IMR-90 (cell line): ENCODE measurements around the gene PHF3. TPM values are rescaled to one million over a fixed set of nuclear protein-coding genes. Genes with fewer than 3 reads are reported as not detected.

Source experiments
- ATAC-seq: fragments of 200-7000 bp; cut with Tn5 transposase; 2 replicates; pipeline ENCODE4 v1.9.1; 2020; ENCODE audit warnings: low read depth, mild to moderate bottlenecking, moderate library complexity
- BruUV-seq: library from RNA; stranded (reverse); fragments of 400-500 nt; replicated peaks from 2 replicates; lab custom pipeline; 2021; lab: Mats Ljungman, UMichigan
- CTCF ChIA-PET: fragments of 300-600 bp; formaldehyde crosslinking; extraction: SDS; loops from one replicate; lab custom pipeline; 2021; ENCODE audit warnings: antibody characterized with exemption; lab: Yijun Ruan, JAX
- POLR2A ChIA-PET: fragments of 300-600 bp; sonication (Branson Sonifier 250); formaldehyde crosslinking; loops from one replicate; lab custom pipeline; 2022; ENCODE audit warnings: antibody characterized with exemption; ENCODE audit not compliant: unreplicated experiment; lab: Charles Lee
- DNase-seq: peaks from one replicate; pipeline ENCODE4 v3.0.0; 2013
- H2AFZ ChIP-seq: replicated peaks from 2 replicates; pipeline ENCODE3; 2013; ENCODE audit warnings: low read length, mild to moderate bottlenecking; ENCODE audit not compliant: poor library complexity
- H2AK5ac ChIP-seq: 2 replicates; pipeline ENCODE4 v1.6.1; 2013; ENCODE audit warnings: low read depth, low read length, inconsistent platforms
- H2AK9ac ChIP-seq: replicated peaks from 2 replicates; pipeline ENCODE3; 2013; ENCODE audit warnings: mild to moderate bottlenecking, low read depth, low read length, moderate library complexity; ENCODE audit not compliant: poor library complexity
- H2BK120ac ChIP-seq: 2 replicates; pipeline ENCODE4 v1.6.1; 2013; ENCODE audit warnings: low read depth, low read length, inconsistent platforms
- H2BK15ac ChIP-seq: 3 replicates; pipeline ENCODE4 v1.6.1; 2013; ENCODE audit warnings: low read depth, low read length, inconsistent platforms
- H2BK20ac ChIP-seq: 2 replicates; pipeline ENCODE4 v1.6.1; 2013; ENCODE audit warnings: low read depth, mild to moderate bottlenecking, inconsistent platforms, low read length, moderate library complexity
- H2BK5ac ChIP-seq: 2 replicates; pipeline ENCODE4 v1.6.1; 2013; ENCODE audit warnings: mild to moderate bottlenecking, low read depth, low read length, inconsistent platforms; ENCODE audit not compliant: poor library complexity, severe bottlenecking
- H3K14ac ChIP-seq: replicated peaks from 2 replicates; pipeline ENCODE4 v1.6.1; 2013; ENCODE audit warnings: low read depth, low read length, inconsistent platforms
- H3K18ac ChIP-seq: 2 replicates; pipeline ENCODE4 v1.6.1; 2013; ENCODE audit warnings: low read depth, low read length, control low read depth
- H3K23ac ChIP-seq: 2 replicates; pipeline ENCODE4 v1.6.1; 2013; ENCODE audit warnings: low read depth, low read length, inconsistent platforms
- H3K27ac ChIP-seq: 2 replicates; pipeline ENCODE4 v1.5.1; 2013; ENCODE audit warnings: mild to moderate bottlenecking, control low read depth, low read length; ENCODE audit not compliant: insufficient read depth
- H3K27me3 ChIP-seq: 2 replicates; pipeline ENCODE4 v1.6.1; 2013; ENCODE audit warnings: low read length; ENCODE audit not compliant: control insufficient read depth, insufficient read depth
- H3K36me3 ChIP-seq: 2 replicates; pipeline ENCODE4 v1.6.1; 2013; ENCODE audit warnings: low read length, mixed read lengths; ENCODE audit not compliant: control insufficient read depth, insufficient read depth
- H3K4ac ChIP-seq: 2 replicates; pipeline ENCODE4 v1.6.1; 2013; ENCODE audit warnings: low read depth, low read length, inconsistent platforms
- H3K4me1 ChIP-seq: 2 replicates; pipeline ENCODE4 v1.6.1; 2013; ENCODE audit warnings: low read length, mixed read lengths; ENCODE audit not compliant: control insufficient read depth, insufficient read depth
- H3K4me2 ChIP-seq: 2 replicates; pipeline ENCODE4 v1.6.1; 2013; ENCODE audit warnings: low read depth, mild to moderate bottlenecking, control low read depth, low read length, moderate library complexity
- H3K4me3 ChIP-seq: 2 replicates; pipeline ENCODE4 v1.5.1; 2013; ENCODE audit warnings: low read depth, mild to moderate bottlenecking, control low read depth, low read length, moderate library complexity; ENCODE audit not compliant: insufficient read depth
- H3K56ac ChIP-seq: 2 replicates; pipeline ENCODE4 v1.6.1; 2013; ENCODE audit warnings: low read length, inconsistent platforms; ENCODE audit not compliant: insufficient read depth; ENCODE audit errors: extremely low read depth
- H3K79me1 ChIP-seq, 2 experiments: 2 replicates each; pipeline ENCODE4 v1.6.1; 2013; ENCODE audit warnings: low read length in 2 of 2, inconsistent platforms in 1 of 2, low read depth in 1 of 2
- H3K9ac ChIP-seq: 2 replicates; pipeline ENCODE4 v1.6.1; 2013; ENCODE audit warnings: low read depth, low read length, control low read depth
- H3K9me1 ChIP-seq: 2 replicates; pipeline ENCODE4 v1.6.1; 2013; ENCODE audit warnings: low read length, inconsistent platforms; ENCODE audit not compliant: insufficient read depth
- H3K9me3 ChIP-seq: 2 replicates; pipeline ENCODE4 v1.6.1; 2013; ENCODE audit warnings: low read length; ENCODE audit not compliant: control insufficient read depth, insufficient read depth
- H4K20me1 ChIP-seq: 2 replicates; pipeline ENCODE4 v1.6.1; 2013; ENCODE audit warnings: low read length, inconsistent platforms; ENCODE audit not compliant: insufficient read depth
- H4K5ac ChIP-seq: 2 replicates; pipeline ENCODE4 v1.6.1; 2013; ENCODE audit warnings: mild to moderate bottlenecking, low read depth, low read length, control low read depth
- H4K8ac ChIP-seq, 2 experiments: 2 replicates each; pipeline ENCODE4 v1.6.1; 2013; ENCODE audit warnings: low read depth in 2 of 2, low read length in 2 of 2, control low read depth in 1 of 2, inconsistent platforms in 1 of 2
- H4K91ac ChIP-seq: 2 replicates; pipeline ENCODE4 v1.6.1; 2013; ENCODE audit warnings: low read depth, low read length, inconsistent platforms; ENCODE audit not compliant: insufficient read depth
- BHLHE40 ChIP-seq: fragments of 150-350 bp; IDR thresholded peaks from 2 replicates; pipeline ENCODE4 v1.6.1; 2016; ENCODE audit warnings: mild to moderate bottlenecking, low read depth, low read length
- CEBPB ChIP-seq: IDR thresholded peaks from 2 replicates; pipeline ENCODE4 v1.6.1; 2012; ENCODE audit warnings: low read depth, low read length, improper control_type of control experiment
- CHD1 ChIP-seq: IDR thresholded peaks from 2 replicates; pipeline ENCODE4 v1.6.1; 2012; ENCODE audit warnings: low read depth, low read length, improper control_type of control experiment
- ELK1 ChIP-seq: fragments of 150-350 bp; IDR thresholded peaks from 2 replicates; pipeline ENCODE4 v1.6.1; 2016; ENCODE audit warnings: low read depth, mild to moderate bottlenecking, low read length, moderate library complexity, borderline replicate concordance
- FOS ChIP-seq: fragments of 150-350 bp; IDR thresholded peaks from 2 replicates; pipeline ENCODE4 v1.6.1; 2016; ENCODE audit warnings: low read depth, low read length
- MAFK ChIP-seq: IDR thresholded peaks from 2 replicates; pipeline ENCODE4 v1.6.1; 2012; ENCODE audit warnings: low read depth, low read length, improper control_type of control experiment
- MAZ ChIP-seq: IDR thresholded peaks from 2 replicates; pipeline ENCODE4 v1.6.1; 2012; ENCODE audit warnings: low read depth, mild to moderate bottlenecking, low read length, improper control_type of control experiment, moderate library complexity, borderline replicate concordance
- MXI1 ChIP-seq: IDR thresholded peaks from 2 replicates; pipeline ENCODE4 v1.6.1; 2012; ENCODE audit warnings: low read depth, mild to moderate bottlenecking, low read length, moderate library complexity, borderline replicate concordance
- NFE2L2 ChIP-seq: fragments of 150-350 bp; IDR thresholded peaks from 2 replicates; pipeline ENCODE4 v1.6.1; 2016; ENCODE audit warnings: low read depth, mild to moderate bottlenecking, low read length
- POLR2A ChIP-seq: IDR thresholded peaks from 2 replicates; pipeline ENCODE4 v1.6.1; 2012; ENCODE audit warnings: mild to moderate bottlenecking, low read depth, low read length
- RAD21 ChIP-seq: IDR thresholded peaks from 2 replicates; pipeline ENCODE4 v1.6.1; 2012; ENCODE audit warnings: low read length, improper control_type of control experiment
- RCOR1 ChIP-seq: IDR thresholded peaks from 2 replicates; pipeline ENCODE4 v1.6.1; 2012; ENCODE audit warnings: mild to moderate bottlenecking, low read length, improper control_type of control experiment; ENCODE audit not compliant: insufficient replicate concordance
- RFX5 ChIP-seq: IDR thresholded peaks from 2 replicates; pipeline ENCODE4 v1.8.0; 2012; ENCODE audit warnings: low read depth, mild to moderate bottlenecking, low read length, moderate library complexity
- SMC3 ChIP-seq: fragments of 150-350 bp; IDR thresholded peaks from 2 replicates; pipeline ENCODE4 v1.6.1; 2016; ENCODE audit warnings: low read depth, mild to moderate bottlenecking, antibody characterized with exemption, low read length, moderate library complexity
- WGBS, 2 experiments: methylation state at CpG; one replicate each; pipeline versions ENCODE4 v1.1.5 to v1.1.7; 2013; ENCODE audit warnings: missing lambda C conversion rate in 2 of 2; ENCODE audit not compliant: insufficient read length in 1 of 2; ENCODE audit errors: extremely low coverage in 2 of 2; 5-methylcytosine and 5-hydroxymethylcytosine counted together
- dilution Hi-C: fragments of 300-500 bp; cut with HindIII; formaldehyde crosslinking; loops from one replicate; pipeline ENCODE4 v1.14.3; 2018; ENCODE audit warnings: low sequenced_read_pairs; ENCODE audit not compliant: unreplicated experiment
- in situ Hi-C: fragments of 300-500 bp; cut with MboI; formaldehyde crosslinking; loops from 3 replicates; pipeline ENCODE4 v1.14.3; 2019; ENCODE audit warnings: low sequenced_read_pairs, inconsistent platforms, mixed read lengths
- intact Hi-C: fragments of 100-400 bp; cut with micrococcal nuclease; formaldehyde crosslinking; loops from 2 replicates; pipeline ENCODE4 v1.10.0; 2022
- polyA plus RNA-seq, 3 experiments: library from polyadenylated mRNA; depleted of rRNA; stranded (reverse); fragments of >200 nt; gene quantifications; 2 replicates each; pipeline ENCODE4 v1.2.3, GENCODE V29; 2012; ENCODE audit warnings: low replicate concordance in 1 of 3
- total RNA-seq: library from RNA; depleted of rRNA; stranded (reverse); fragments of >200 nt; gene quantifications from 2 replicates; pipeline ENCODE4 v1.2.3, GENCODE V29; 2012
- TF ChIP-seq, protein P1 (sequence below): fragments of 150-350 bp; IDR thresholded peaks from 2 replicates; pipeline ENCODE4 v1.6.1; 2017; ENCODE audit warnings: mild to moderate bottlenecking, antibody characterized with exemption, low read length, low read depth
- TF ChIP-seq, protein P2 (sequence below): conservative IDR thresholded peaks from 2 replicates; pipeline ENCODE4 v1.5.1; 2012; ENCODE audit warnings: mild to moderate bottlenecking, low read depth, low read length, improper control_type of control experiment

Gene PHF3
- total and polyA plus RNA-seq, 2 of the 4 experiments (the other 2 are of a cell fraction) = 5.6 to 27.8 TPM

DNA sequence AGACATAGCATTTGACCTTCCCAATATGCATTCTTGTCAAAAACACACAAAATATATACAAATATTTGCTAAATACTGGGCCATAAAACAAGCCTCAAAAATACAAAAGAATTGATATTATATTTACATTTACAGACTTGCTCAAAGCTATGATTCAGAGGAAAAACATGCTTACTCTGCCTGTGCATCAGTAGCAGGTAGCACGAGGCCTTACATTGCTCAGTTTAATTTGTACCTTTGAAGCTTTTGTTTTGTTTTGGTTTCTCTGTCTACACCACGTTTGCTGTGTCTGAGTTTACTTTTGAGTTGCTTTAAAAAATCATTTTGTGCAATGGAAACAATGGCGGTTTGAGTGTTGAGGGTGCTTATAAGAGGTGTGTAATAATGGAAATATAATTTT is 99.3 kb downstream of the PHF3 start:
- Histone ChIP-seq H2BK15ac (no peak overlapping the region), H3K27ac (no peak overlapping the region), H3K9me3 (no peaks in the 10 kb centered on the region), H2BK20ac (no peak overlapping the region), H3K4me1 (peaks cover 2% of the 10 kb centered on the region; the same call in 1 of the 2 replicates), H3K4ac (no peak overlapping the region), H2BK5ac (no peak overlapping the region), H2AK5ac (no peak overlapping the region), H2BK120ac (no peak overlapping the region), H3K4me3 (no peak overlapping the region), H3K18ac (no peak overlapping the region), H3K14ac (no peak overlapping the region), H3K4me2 (no peak overlapping the region), H4K8ac (no peak overlapping the region), H4K20me1 (no peaks in the 10 kb centered on the region), H3K27me3 (no peaks in the 10 kb centered on the region), H3K23ac (no peak overlapping the region), H4K91ac (no peak overlapping the region), H3K9ac (no peak overlapping the region), H3K9me1 (0 out of 2 replicates have a peak, but pooled peaks cover 4% of the 10 kb centered on the region), H2AFZ (no peak overlapping the region), H3K79me1 (no peaks in the 10 kb centered on the region), H2AK9ac (no peak overlapping the region), H3K56ac (no peak overlapping the region), H3K36me3 (no peaks in the 10 kb centered on the region), H4K5ac (no peak overlapping the region)
- TF ChIP-seq ELK1 (no peak), MXI1 (no peak), RAD21 (no peak), MAFK (no peak), NFE2L2 (no peak), POLR2A (no peak), CEBPB (no peak), RCOR1 (no peak), BHLHE40 (no peak), MAZ (no peak), SMC3 (no peak), RFX5 (no peak), FOS (no peak), CHD1 (no peak)
- TF ChIP-seq, protein P1, sequence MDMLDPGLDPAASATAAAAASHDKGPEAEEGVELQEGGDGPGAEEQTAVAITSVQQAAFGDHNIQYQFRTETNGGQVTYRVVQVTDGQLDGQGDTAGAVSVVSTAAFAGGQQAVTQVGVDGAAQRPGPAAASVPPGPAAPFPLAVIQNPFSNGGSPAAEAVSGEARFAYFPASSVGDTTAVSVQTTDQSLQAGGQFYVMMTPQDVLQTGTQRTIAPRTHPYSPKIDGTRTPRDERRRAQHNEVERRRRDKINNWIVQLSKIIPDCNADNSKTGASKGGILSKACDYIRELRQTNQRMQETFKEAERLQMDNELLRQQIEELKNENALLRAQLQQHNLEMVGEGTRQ = no peak
- TF ChIP-seq, protein P2, sequence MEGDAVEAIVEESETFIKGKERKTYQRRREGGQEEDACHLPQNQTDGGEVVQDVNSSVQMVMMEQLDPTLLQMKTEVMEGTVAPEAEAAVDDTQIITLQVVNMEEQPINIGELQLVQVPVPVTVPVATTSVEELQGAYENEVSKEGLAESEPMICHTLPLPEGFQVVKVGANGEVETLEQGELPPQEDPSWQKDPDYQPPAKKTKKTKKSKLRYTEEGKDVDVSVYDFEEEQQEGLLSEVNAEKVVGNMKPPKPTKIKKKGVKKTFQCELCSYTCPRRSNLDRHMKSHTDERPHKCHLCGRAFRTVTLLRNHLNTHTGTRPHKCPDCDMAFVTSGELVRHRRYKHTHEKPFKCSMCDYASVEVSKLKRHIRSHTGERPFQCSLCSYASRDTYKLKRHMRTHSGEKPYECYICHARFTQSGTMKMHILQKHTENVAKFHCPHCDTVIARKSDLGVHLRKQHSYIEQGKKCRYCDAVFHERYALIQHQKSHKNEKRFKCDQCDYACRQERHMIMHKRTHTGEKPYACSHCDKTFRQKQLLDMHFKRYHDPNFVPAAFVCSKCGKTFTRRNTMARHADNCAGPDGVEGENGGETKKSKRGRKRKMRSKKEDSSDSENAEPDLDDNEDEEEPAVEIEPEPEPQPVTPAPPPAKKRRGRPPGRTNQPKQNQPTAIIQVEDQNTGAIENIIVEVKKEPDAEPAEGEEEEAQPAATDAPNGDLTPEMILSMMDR = no peak
- no CpG with 5 or more reads among the region's 3 CpGs for WGBS, 2 experiments
- ChIA-PET CTCF (interaction anchor here (0.7 kb wide), 1 partner anchor 291 kb away, joined by 3 read pairs; no protein-coding TSS in a partner anchor), POLR2A (no interaction called here)
- dilution Hi-C loops = no loop called here
- no peak for DNase-seq
- in situ Hi-C loops = no loop called here
- no peak for ATAC-seq
- intact Hi-C loops = no loop called here
- BruUV-seq = no TSS peak
